Epithelial cell of esophagus (primary cell): ENCODE results near the gene ACTN4.

Source experiments
- DNase-seq: peaks from one replicate; pipeline ENCODE4 v3.0.0; 2010; ENCODE audit warnings: low read depth
- H3K4me3 ChIP-seq: 2 replicates; pipeline ENCODE4 v1.5.1; 2011; ENCODE audit warnings: mild to moderate bottlenecking, low read length, control low read depth
- TF ChIP-seq, protein P1 (sequence below): IDR thresholded peaks from 2 replicates; pipeline ENCODE4 v1.5.1; 2011; ENCODE audit warnings: low read depth, mild to moderate bottlenecking, low read length, control low read depth, inconsistent platforms; ENCODE audit not compliant: insufficient read depth; ENCODE audit errors: missing control alignments

ACTN4 gene

DNA sequence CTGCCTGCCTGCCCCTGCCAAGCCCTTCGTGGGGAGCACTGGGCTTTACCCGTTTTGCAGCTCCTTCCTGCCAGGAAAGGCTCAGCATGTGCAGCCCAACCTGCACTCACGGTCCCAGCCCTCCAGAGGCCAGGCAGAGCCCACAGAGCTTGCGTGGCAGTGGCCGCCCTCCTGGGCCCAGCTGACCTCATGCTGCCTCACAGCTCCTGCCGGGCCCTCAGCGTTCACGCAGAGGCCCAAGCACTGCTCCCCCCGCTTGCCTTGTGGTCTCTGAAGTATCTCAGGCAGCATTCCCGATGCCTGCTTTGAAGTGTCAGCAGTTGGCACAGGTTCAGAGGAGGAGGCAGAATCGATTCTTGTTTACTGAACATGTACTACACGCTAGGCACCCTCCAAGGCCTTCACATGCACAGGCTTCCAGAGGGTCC is 64.3 kb downstream of the ACTN4 start:
- TF ChIP-seq, protein P1, sequence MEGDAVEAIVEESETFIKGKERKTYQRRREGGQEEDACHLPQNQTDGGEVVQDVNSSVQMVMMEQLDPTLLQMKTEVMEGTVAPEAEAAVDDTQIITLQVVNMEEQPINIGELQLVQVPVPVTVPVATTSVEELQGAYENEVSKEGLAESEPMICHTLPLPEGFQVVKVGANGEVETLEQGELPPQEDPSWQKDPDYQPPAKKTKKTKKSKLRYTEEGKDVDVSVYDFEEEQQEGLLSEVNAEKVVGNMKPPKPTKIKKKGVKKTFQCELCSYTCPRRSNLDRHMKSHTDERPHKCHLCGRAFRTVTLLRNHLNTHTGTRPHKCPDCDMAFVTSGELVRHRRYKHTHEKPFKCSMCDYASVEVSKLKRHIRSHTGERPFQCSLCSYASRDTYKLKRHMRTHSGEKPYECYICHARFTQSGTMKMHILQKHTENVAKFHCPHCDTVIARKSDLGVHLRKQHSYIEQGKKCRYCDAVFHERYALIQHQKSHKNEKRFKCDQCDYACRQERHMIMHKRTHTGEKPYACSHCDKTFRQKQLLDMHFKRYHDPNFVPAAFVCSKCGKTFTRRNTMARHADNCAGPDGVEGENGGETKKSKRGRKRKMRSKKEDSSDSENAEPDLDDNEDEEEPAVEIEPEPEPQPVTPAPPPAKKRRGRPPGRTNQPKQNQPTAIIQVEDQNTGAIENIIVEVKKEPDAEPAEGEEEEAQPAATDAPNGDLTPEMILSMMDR, result no peak
- H3K4me3 ChIP-seq, result no peak overlapping the region
- no peak for DNase-seq

DNA sequence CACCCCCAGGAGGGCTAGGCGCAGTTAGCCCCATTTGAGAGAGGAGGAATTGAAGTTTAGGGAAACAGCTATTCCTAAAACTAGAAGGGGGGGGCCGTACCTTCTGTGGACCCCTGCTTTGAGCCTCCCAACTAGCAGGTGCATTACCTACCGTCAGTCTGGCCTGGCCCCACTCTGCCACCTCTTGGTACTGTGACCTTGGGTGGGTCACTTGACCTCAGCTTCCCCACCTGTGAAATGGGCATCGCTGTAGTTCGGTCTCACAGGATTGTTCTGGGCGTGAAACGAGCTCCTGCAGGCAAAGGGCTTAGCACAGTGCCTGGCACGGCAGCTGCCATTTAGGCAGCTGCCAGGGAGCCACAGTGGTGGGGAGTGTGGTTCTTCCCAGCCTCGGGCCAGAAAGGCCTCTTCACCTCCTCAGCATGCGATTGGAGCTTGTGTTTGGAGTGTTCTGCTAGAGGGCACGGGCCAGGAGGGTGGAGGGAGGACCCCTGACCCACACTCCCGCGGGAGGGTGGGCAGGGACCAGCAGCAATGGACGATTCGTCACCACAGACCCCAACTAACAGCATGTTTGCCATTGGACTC is 64.8 kb downstream of the ACTN4 start:
- TF ChIP-seq, protein P1, result no peak
- DNase-seq, result no peak
- H3K4me3 ChIP-seq, result no peak overlapping the region

DNA sequence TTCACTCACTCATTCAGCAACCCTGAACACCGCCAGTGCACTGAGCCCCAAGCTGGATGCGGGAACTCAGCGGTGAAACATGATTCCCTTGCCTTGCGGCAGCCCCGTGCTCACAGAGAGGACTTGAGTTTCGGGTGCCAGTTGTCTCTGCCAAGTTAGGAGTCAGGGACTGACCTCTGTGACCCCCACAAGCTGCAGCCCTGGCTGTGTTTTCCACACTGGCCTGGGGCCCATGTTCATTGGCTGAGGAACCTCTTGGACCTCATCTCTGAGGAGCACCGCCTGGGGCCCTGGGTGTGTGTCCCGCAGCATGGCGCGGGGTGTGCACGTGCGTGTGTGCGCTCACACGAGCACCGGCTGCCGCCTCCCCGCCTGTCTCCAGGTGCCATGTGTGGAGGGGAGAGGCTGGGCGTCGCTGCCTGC is 65.8 kb downstream of the ACTN4 start:
- TF ChIP-seq, protein P1, result no peak
- no peak overlapping the region for H3K4me3 ChIP-seq
- no peak for DNase-seq

DNA sequence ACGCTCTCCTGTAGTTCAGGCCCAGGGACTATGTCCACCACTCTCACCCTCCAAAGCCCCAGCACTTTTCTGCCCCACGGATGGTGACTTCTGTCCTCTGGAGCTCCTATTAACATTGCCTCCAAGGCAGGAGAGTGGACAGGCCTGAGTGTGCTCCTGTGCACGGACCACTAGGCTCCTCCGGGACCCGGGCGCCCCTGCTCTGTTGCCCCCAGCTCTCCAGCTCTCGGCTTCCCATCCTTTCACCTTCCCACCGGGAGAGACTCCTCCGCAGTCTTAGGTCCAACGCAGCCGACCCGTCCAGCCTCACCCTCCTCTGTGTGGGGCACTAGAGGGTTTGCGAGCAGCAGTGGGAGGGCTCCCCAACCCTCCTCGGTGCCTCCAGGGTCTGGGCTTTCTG is 66.4 kb downstream of the ACTN4 start:
- H3K4me3 ChIP-seq, result no peak overlapping the region
- DNase-seq, result no peak
- TF ChIP-seq, protein P1, result no peak

DNA sequence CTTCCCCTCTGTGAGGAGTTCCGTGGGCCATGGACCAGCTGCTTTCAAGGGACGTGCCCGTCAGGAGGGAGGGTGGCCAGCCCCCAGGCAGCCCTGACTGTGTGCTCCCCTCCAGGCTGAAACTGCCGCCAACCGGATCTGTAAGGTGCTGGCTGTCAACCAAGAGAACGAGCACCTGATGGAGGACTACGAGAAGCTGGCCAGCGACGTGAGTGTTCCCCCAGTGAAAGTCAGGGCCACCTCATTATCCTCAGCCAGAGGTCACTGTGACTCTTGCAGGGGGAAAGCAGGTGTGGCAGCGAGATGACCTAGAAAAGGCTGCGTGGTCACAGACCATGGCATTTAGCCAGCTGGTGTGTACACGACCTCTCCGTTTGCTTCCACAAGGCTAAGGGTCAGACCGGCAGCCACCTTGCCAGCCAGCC is 66.9 kb downstream of the ACTN4 start:
- TF ChIP-seq, protein P1, result no peak
- no peak overlapping the region for H3K4me3 ChIP-seq
- no peak for DNase-seq

DNA sequence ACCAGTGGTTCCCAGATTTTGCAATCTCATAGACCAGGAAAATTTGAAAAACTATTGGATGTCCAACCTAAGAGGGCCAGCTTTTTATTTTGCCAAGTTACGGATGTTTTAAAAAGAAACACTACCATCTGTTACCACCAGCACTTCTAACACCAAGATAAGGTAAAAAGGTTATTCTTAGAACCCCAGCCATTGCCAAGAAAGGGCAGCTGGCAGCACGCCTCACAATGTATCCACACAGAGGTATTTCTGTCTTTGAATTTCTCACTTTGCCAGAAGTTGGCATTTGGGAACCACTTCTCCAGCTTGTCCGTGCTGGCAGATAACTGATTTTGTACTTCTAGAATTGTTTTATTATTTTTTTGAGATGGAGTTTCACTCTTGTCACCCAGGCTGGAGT is 68.1 kb downstream of the ACTN4 start:
- no peak overlapping the region for H3K4me3 ChIP-seq
- TF ChIP-seq, protein P1, result no peak
- DNase-seq, result no peak

DNA sequence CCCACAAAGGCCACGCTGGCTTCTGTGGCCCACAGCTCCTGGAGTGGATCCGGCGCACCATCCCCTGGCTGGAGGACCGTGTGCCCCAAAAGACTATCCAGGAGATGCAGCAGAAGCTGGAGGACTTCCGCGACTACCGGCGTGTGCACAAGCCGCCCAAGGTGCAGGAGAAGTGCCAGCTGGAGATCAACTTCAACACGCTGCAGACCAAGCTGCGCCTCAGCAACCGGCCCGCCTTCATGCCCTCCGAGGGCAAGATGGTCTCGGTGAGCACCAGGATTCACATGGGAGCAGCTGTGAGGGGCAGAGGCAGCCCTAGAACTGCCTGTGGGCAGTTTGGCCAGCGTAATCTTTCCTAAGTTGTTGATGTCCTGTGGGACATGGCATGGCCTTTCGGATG is 69.6 kb downstream of the ACTN4 start:
- TF ChIP-seq, protein P1, result no peak
- no peak overlapping the region for H3K4me3 ChIP-seq
- no peak for DNase-seq
